NCI-H1417 treated with DMSO at 0.1 percent for 48 hours (cell line): ENCODE data around the gene CBFB.
"Not testable (repeated sequence)": the region's sequence is repeated elsewhere in the genome, so short reads cannot be mapped to it uniquely, and the experiment has no call there.

Source experiments
- DNase-seq: peaks from one replicate; lab custom pipeline; 2025; lab: John Stamatoyannopoulos, UW

The CBFB gene

GRCh38 chr16:67041520-67041919 lies 12.6 kb downstream of the CBFB start:
- DNase-seq: not testable (repeated sequence)

- DNase-seq: no peak
Measured at GRCh38 chr16:67043420-67043819, 14.5 kb downstream of the CBFB start.

GRCh38 chr16:67050796-67051195 lies 21.8 kb downstream of the CBFB start:
- no peak for DNase-seq

GRCh38 chr16:67052399-67052798 lies 23.4 kb downstream of the CBFB start:
- no peak for DNase-seq

- DNase-seq: no peak
Measured at GRCh38 chr16:67053767-67054334, 24.9 kb downstream of the CBFB start.

- DNase-seq: no peak
Measured at GRCh38 chr16:67054901-67055300, 26.0 kb downstream of the CBFB start.

- DNase-seq: no peak
Measured at GRCh38 chr16:67055712-67056487, 27.0 kb downstream of the CBFB start.

GRCh38 chr16:67063008-67063407 lies 34.1 kb downstream of the CBFB start:
- DNase-seq: no peak

GRCh38 chr16:67068212-67068753 lies 39.3 kb downstream of the CBFB start:
- DNase-seq: no peak

GRCh38 chr16:67071476-67072048 lies 42.6 kb downstream of the CBFB start:
- no peak for DNase-seq

GRCh38 chr16:67075331-67075730 lies 46.4 kb downstream of the CBFB start:
- DNase-seq: no peak

- DNase-seq: no peak
Measured at GRCh38 chr16:67077871-67078270, 48.9 kb downstream of the CBFB start.

- no peak for DNase-seq
Measured at GRCh38 chr16:67082100-67082499, 53.2 kb downstream of the CBFB start.

- DNase-seq: no peak
Measured at GRCh38 chr16:67082891-67083290, 53.9 kb downstream of the CBFB start.

- DNase-seq: no peak
Measured at GRCh38 chr16:67084345-67085028, 55.5 kb downstream of the CBFB start.

GRCh38 chr16:67086822-67087221 lies 57.9 kb downstream of the CBFB start:
- no peak for DNase-seq

GRCh38 chr16:67087291-67087690 lies 58.3 kb downstream of the CBFB start:
- no peak for DNase-seq

GRCh38 chr16:67087803-67088202 lies 58.9 kb downstream of the CBFB start:
- no peak for DNase-seq

- no peak for DNase-seq
Measured at GRCh38 chr16:67088551-67088950, 59.6 kb downstream of the CBFB start.

GRCh38 chr16:67089101-67089500 lies 60.2 kb downstream of the CBFB start:
- no peak for DNase-seq

- no peak for DNase-seq
Measured at GRCh38 chr16:67091906-67092566, 63.1 kb downstream of the CBFB start.

- DNase-seq: no peak
Measured at GRCh38 chr16:67093098-67093726, 64.3 kb downstream of the CBFB start.
